SJCRH30 (cell line): ENCODE results near the gene SRSF2. TPM values are rescaled to one million over a fixed set of nuclear protein-coding genes. Genes with fewer than 3 reads are reported as not detected.
A peak's percentile ranks its signal among the peaks of the same experiment; 100 is the strongest.

ENCODE experiments used
- DNase-seq, 2 experiments: peaks; one replicate each; pipeline ENCODE4 v3.0.0-alpha.2; 2015 to 2020
- H3K27ac ChIP-seq: fragments of 250-450 bp; sonication (Bioruptor Pico); 2 replicates; pipeline ENCODE4 v1.5.1; 2020; ENCODE audit warnings: mild to moderate bottlenecking, moderate library complexity
- H3K27me3 ChIP-seq: fragments of 250-450 bp; sonication (Bioruptor Pico); 2 replicates; pipeline ENCODE4 v1.5.1; 2020; ENCODE audit warnings: mild to moderate bottlenecking, moderate library complexity
- H3K36me3 ChIP-seq: fragments of 250-450 bp; sonication (Bioruptor Pico); 2 replicates; pipeline ENCODE4 v1.5.1; 2020; ENCODE audit warnings: mild to moderate bottlenecking, moderate library complexity
- H3K4me1 ChIP-seq: fragments of 250-450 bp; sonication (Bioruptor Pico); 2 replicates; pipeline ENCODE4 v1.5.1; 2020; ENCODE audit warnings: mild to moderate bottlenecking, moderate library complexity
- H3K4me3 ChIP-seq: fragments of 250-450 bp; sonication (Bioruptor Pico); 2 replicates; pipeline ENCODE4 v1.5.1; 2020; ENCODE audit warnings: mild to moderate bottlenecking, moderate library complexity
- H3K9me3 ChIP-seq: fragments of 250-450 bp; sonication (Bioruptor Pico); replicated peaks from 2 replicates; pipeline ENCODE4 v1.5.1; 2020; ENCODE audit warnings: mild to moderate bottlenecking, moderate library complexity
- total RNA-seq: library from RNA; depleted of rRNA; stranded (reverse); fragments of >200 nt; shearing (Covaris generic); gene quantifications from 2 replicates; pipeline ENCODE4 v1.2.3, GENCODE V29; 2014; rRNA removed

SRSF2 gene, protein sequence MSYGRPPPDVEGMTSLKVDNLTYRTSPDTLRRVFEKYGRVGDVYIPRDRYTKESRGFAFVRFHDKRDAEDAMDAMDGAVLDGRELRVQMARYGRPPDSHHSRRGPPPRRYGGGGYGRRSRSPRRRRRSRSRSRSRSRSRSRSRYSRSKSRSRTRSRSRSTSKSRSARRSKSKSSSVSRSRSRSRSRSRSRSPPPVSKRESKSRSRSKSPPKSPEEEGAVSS
- 516 and 599 TPM in 2 replicates for total RNA-seq

DNA sequence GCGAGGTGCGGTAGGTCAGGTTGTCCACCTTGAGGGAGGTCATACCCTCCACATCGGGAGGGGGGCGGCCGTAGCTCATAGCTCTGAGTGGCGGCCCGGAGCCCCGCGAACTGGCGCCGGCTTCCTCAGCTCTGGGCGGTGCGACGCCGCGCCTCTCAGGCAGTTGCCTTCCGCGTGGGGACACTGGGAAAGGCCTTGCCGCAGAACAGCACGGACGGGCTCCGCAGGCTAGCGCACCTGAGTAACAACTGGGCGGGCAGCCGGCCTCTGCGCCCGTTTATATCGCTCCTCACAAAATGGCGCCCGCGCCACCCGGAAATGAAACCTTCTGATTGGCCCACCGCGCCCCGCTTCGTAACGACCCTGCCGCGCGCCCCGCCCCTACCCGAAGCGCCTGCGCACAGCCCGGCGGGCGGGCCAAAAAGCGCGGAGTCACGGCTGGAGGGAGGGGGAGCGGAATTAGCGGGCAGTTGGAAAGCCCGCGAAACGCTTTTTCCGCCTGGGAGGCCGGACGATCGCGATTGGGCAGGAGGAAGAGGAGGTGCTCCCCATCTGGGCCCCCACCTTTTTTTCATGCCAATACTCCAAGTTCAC, at the start of gene SRSF2:
Gene SRSF2, minus strand, starts transcription at position 250 of the 594 bp plus-strand sequence. Its CDS starts 171 bp downstream, at position 79.
- Histone ChIP-seq H3K4me3 (peak within 1 kb of the TSS; percentile 98), H3K9me3 (no peaks in the 10 kb centered on the region), H3K27me3 (no peaks in the 10 kb centered on the region), H3K4me1 (peaks cover 17% of the 10 kb centered on the region), H3K36me3 (peaks cover 46% of the 10 kb centered on the region), H3K27ac (peak within 1 kb of the TSS; percentile 100)
- peak; percentile 100 for DNase-seq

DNA sequence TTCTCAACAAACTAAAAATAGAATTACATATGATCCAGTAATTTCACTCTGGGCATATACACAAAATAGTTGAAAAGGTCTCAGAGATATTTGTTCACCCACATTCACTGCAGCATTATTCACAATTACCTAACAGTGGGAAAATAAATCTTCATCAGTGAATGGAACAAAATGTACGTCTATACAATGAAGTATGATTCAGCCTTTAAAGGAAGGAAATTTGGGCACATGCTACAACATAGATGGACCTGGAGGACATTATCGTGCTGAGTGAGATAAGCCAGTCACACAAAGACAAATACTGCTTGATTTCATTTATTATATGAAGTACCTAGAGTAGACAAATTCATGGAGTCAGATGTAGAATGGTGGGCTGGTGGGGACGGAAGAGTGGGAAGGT, 47.8 kb upstream of the SRSF2 start:
- no peak overlapping the region for H3K27ac ChIP-seq
- H3K27me3 ChIP-seq, result no peaks in the 10 kb centered on the region
- H3K4me1 ChIP-seq, result no peaks in the 10 kb centered on the region
- no peak for DNase-seq
- peaks cover 3% of the 10 kb centered on the region for H3K36me3 ChIP-seq
- no peaks in the 10 kb centered on the region for H3K9me3 ChIP-seq
- no peak overlapping the region for H3K4me3 ChIP-seq

DNA sequence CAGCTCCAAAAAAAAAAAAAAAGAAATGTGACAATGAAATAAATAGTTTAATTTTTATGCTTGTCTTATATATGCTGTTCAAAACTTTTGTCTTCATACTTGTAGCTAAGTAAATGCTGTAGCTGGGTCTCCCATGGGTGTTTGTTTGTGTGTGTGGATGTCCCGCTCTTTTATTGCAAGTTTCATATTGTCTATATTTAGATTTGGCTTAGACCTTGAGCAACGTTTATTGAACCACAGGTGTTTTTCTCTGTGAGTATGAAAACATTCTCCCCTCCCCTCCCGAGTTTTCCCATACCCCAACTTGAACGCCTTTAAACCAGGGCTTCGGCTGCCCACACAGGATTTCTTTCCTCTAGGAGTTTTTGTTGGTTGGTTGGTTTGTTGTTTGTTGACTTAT, 46.0 kb upstream of the SRSF2 start:
- no peaks in the 10 kb centered on the region for H3K4me1 ChIP-seq
- peaks cover 14% of the 10 kb centered on the region for H3K36me3 ChIP-seq
- H3K9me3 ChIP-seq, result no peaks in the 10 kb centered on the region
- no peaks in the 10 kb centered on the region for H3K27me3 ChIP-seq
- no peak overlapping the region for H3K27ac ChIP-seq
- DNase-seq, result no peak
- H3K4me3 ChIP-seq, result no peak overlapping the region

DNA sequence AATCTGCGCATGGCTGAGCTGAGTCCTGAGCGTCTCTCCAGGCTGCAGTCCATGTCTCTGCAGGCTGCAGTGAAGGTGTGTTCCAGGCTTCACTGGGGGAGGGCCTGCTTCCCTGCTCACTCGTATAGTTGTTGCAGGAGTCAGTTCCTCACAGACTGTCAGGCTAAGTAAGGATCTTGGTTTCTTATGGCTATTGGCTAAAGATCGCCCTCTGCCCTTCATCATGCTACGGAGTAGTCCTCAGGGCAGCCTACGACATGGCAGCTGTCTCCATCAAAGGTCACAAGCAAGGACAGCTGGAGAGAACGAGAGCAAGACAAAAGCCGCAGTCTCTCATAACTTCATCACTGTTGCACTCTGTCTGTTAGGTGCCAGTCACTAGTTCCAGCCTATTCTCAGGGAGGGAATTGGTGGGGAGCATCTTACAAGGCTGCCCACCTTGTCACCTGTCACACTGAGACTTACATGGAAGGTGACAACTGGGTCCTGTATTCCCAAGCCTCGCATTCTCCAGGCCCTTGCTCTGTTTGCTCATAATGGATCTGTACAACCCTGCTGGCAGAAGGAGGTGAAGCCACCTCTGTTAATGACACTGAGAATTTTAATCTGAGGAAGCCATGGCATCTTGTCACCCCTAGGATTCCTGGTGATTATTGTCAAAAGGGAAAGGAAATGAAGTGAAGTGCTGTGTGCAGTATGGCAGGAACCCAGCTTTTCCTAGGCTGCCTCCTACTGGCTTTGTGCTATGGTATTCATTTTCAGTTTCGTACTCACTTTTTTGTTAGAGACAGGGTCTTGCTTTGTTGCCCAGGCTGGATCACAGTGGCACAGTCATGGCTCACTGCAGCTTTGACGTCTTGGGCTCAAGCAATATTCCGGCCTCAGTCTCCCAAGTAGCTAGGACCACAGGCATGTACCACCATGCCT, 44.2 kb upstream of the SRSF2 start:
- DNase-seq, result peak; percentile 37 to 52
- Histone ChIP-seq H3K36me3 (peaks cover 20% of the 10 kb centered on the region), H3K27me3 (no peaks in the 10 kb centered on the region), H3K9me3 (no peaks in the 10 kb centered on the region), H3K4me1 (peaks cover 3% of the 10 kb centered on the region; the same call in 1 of the 2 replicates), H3K27ac (no peak overlapping the region), H3K4me3 (no peak overlapping the region)

DNA sequence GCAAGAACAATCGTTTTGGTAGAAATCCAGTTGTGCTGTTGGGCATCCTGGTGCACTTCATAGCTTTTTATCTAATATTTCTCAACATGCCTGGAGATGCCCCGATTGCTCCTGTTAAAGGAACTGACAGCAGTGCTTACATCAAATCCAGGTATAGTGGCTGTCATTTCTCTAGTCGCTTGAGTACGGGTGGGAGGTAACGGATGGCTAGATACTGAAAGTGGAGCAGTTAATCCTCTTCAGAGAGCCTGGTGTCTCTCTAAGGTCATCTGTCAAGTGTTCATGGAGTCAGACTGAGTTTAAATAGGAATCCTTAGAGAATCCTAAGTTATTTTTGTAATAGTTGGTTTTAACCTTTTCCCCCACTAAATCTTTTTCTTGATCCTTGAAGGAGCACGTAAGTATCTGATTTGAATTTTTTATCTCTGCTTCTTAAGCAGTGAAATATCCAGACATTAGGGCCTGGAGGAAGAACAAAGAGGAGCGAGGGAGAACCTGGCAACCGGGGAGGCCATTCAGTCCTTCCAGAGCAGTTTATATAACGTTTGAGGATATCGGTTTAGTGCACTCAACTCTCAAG, 38.0 kb upstream of the SRSF2 start:
- Histone ChIP-seq H3K9me3 (no peaks in the 10 kb centered on the region), H3K27me3 (no peaks in the 10 kb centered on the region), H3K4me1 (peaks cover 7% of the 10 kb centered on the region), H3K36me3 (peaks cover 26% of the 10 kb centered on the region), H3K27ac (no peak overlapping the region), H3K4me3 (no peak overlapping the region)
- no peak for DNase-seq

DNA sequence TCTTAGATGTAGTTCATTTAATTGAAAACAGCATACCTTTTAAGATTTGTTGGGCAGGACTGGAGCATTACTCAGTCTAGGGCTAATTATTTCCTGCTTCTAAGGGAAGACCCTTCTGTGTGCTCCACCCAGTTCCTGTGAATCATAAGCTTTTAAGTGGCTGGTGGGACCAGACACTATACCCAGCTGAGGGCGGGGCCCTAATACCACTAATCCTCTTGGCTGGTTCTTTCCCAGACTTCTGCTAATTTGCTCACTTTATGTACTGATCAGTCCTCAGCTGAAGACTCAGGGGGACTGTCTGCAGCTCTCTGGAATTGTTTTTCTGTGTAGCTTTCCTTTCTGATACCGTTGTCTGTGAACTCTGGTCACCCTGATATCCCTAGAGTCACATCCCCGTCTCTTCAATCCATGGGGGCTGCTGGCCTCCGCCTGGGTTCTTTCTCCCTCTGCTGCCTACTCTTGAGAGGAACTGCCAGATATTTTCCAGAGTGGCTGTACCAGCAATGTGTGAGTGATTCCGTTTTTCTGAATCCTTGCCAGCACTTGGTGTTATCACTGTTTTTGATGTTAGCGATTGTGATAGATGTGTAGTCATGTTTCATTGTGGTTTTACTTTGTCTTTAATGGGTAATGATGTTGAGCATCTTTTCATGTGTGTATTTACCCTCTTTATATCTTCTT, 35.9 kb upstream of the SRSF2 start:
- Histone ChIP-seq H3K36me3 (peaks cover 23% of the 10 kb centered on the region), H3K4me1 (peaks cover 7% of the 10 kb centered on the region), H3K4me3 (peak overlapping the region; percentile 13; the same call in 1 of the 2 replicates), H3K9me3 (no peaks in the 10 kb centered on the region), H3K27me3 (no peaks in the 10 kb centered on the region), H3K27ac (peak overlapping the region; percentile 35)
- DNase-seq, result peak; percentile 77 to 86

DNA sequence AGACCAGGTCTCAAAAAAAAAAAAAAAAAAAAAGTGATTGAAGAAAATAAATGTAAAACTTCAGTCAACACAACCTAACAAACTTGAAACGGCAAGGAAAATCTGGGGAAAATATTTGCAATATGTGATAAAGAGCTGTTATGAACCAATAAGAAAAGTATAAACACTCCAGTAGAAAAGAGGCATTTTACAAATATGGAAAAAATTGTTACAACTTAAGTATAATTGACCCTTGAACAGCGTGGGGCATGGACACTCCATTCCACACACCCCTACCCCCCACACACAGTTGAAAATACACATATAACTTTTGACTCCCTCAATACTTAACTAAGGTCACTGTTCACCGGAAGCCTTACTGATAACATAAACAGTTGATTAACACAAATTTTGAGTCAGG, 21.4 kb upstream of the SRSF2 start:
- no peaks in the 10 kb centered on the region for H3K27me3 ChIP-seq
- H3K9me3 ChIP-seq, result 0 out of 2 replicates have a peak, but pooled peaks cover 3% of the 10 kb centered on the region
- no peak for DNase-seq
- H3K4me3 ChIP-seq, result no peak overlapping the region
- no peaks in the 10 kb centered on the region for H3K4me1 ChIP-seq
- H3K36me3 ChIP-seq, result peaks cover 28% of the 10 kb centered on the region
- H3K27ac ChIP-seq, result no peak overlapping the region

DNA sequence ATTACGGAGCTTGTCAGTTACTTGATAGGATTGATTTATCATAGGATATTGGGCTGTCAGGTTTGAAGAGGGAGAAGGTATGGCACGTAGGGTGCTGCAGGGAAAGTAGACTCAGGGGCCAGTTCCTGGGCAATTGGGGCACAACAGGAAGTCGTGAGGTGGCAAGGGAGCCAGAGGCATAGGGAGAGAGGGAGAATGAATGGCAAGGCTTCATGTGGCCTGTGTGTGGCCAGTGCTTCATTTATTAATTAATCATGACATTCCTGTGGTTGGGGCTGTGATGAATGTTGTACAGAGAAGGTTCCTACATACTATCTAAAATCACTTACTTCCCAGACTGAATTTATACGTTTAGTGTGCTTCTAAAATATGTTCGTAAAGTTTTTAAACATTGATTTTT, 20.1 kb upstream of the SRSF2 start:
- DNase-seq, result no peak
- peaks cover 28% of the 10 kb centered on the region for H3K36me3 ChIP-seq
- no peaks in the 10 kb centered on the region for H3K27me3 ChIP-seq
- H3K4me3 ChIP-seq, result no peak overlapping the region
- H3K9me3 ChIP-seq, result 0 out of 2 replicates have a peak, but pooled peaks cover 3% of the 10 kb centered on the region
- H3K4me1 ChIP-seq, result no peaks in the 10 kb centered on the region
- no peak overlapping the region for H3K27ac ChIP-seq

DNA sequence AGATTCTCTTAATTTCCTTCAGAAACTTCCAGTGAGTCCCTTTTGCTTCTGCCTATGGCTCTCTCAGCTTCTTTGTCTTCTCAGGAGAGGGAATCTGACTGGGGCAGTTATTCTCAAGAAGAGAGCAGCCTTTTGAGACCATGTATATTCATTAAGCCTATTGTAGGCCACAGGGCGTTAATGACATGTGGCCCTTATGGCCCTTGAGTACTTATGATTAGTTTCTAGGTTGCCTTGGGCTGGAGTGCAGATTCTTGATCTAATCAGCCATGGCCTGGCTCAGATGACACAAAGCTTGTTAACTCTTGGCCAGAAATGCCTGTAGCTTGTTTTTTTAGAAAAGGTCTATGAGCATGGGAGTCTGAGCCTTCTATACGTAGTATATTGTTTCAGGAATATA, 18.2 kb upstream of the SRSF2 start:
- Histone ChIP-seq H3K36me3 (peaks cover 30% of the 10 kb centered on the region), H3K4me3 (no peak overlapping the region), H3K4me1 (no peaks in the 10 kb centered on the region), H3K27ac (no peak overlapping the region), H3K9me3 (0 out of 2 replicates have a peak, but pooled peaks cover 3% of the 10 kb centered on the region), H3K27me3 (no peaks in the 10 kb centered on the region)
- DNase-seq, result no peak

DNA sequence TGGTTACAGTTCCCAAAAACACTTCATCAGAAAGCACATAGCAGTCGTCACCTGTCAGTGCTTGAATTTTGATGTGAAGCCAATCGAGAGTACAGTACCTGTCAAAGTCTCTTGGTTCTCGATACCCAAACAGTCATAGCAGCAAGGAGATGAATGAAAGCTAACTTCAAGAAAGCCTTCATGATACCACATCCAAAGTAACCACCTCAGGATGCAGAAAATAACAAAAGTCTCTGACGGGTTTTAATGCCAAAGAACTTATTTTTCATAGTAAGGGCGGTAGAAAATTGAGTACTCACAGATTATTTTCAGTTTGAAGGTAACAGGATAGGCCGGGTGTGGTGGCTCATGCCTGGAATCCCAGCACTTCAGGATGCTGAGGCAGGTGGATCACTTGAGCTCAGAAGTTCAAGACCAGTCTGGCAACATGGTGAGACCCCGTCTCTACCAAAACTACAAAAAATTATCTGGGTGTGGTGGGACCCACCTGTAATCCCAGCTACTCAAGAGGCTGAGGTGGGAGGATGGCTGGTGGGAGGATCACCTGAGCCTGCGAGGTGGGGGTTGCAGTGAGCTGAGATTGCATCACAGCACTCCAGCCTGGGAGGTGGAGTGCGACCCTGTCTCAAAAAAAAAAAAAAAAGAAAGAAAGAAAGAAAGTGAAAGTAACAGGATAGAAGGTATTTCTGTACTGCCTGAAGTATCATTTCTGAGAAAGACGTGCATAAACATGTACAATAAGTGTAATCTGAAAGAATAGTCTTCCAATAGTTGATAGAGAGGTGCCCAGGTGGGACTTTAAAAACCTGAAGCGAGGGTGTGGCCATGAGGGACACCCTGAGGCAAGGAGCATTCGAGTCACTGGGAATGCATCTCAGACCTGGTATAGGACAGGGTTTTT, 16.2 kb upstream of the SRSF2 start:
- Histone ChIP-seq H3K4me1 (no peaks in the 10 kb centered on the region), H3K4me3 (no peak overlapping the region), H3K9me3 (no peaks in the 10 kb centered on the region), H3K27ac (no peak overlapping the region), H3K27me3 (no peaks in the 10 kb centered on the region), H3K36me3 (peaks cover 31% of the 10 kb centered on the region)
- no peak for DNase-seq

DNA sequence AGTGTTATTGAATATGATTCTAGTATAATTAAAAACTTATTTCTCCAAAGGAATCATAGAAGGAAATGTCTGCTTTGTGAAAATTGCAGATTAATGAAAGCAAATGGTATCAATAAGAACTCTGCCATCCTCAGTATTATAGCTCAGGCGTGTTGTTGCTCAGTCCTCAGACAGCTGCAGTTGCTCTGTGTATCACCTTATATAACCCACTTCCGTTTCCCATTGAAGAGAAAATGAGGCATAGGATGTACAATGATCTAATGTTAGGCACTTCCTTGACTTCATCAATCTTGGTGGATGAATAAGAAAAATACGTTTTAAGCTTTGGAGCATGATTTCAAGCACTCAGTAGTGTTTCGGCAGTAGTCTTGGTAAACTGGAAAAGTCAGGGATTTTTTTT, 14.9 kb upstream of the SRSF2 start:
- no peak for DNase-seq
- Histone ChIP-seq H3K27me3 (no peaks in the 10 kb centered on the region), H3K36me3 (peaks cover 25% of the 10 kb centered on the region), H3K4me3 (no peak overlapping the region), H3K27ac (no peak overlapping the region), H3K4me1 (no peaks in the 10 kb centered on the region), H3K9me3 (no peaks in the 10 kb centered on the region)

DNA sequence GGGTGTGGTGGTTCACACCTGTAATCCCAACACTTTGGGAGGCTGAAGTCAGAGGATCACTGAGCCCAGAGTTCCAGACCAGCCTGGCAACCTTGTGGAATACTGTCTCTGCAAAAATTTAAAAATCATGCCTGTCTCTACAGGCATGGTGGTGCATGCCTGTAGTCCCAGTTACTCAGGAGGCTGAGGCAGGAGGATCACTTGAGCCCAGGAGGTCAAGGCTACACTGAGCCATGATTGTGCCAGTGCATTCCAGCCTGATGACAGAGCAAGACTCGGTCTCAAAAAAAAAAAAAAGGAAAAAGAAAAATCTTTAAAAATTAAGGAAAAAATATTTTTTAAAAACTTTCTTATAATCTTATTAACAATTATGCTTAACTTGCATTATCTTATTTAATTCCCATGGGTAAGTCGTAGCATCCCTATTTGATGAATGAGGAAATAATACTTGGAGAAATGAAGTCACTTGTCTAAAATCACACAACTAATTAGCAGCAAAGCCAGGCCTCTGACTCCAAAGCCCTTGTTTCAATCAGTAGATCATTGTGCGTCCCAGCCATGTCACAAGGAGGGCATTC, 14.4 kb upstream of the SRSF2 start:
- Histone ChIP-seq H3K27me3 (no peaks in the 10 kb centered on the region), H3K4me3 (no peak overlapping the region), H3K4me1 (no peaks in the 10 kb centered on the region), H3K36me3 (peaks cover 26% of the 10 kb centered on the region), H3K9me3 (no peaks in the 10 kb centered on the region), H3K27ac (no peak overlapping the region)
- DNase-seq, result no peak

DNA sequence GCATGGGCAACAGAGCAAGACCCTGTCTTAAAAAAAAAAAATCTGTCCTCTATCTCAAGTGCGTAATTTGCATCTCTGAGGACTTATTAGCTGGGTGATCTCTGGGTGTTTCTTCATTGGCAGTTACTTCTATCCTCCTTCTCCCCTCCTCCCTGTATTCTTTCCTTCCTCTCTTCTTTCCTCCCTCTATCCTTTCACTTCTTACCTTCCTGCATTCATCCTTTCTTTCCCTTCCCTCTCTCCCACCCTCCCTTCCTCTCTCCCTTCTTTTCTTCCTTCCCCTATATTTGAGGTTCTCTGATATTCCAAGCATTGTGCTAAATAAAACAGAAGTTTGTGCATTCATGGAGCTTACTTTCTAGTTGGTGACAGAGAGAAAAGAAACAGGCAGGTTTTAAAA, 11.5 kb upstream of the SRSF2 start:
- no peak for DNase-seq
- peaks cover 36% of the 10 kb centered on the region for H3K36me3 ChIP-seq

More for the DNA sequence above, 11.5 kb upstream of the SRSF2 start:
- H3K27ac ChIP-seq, result no peak overlapping the region
- no peaks in the 10 kb centered on the region for H3K9me3 ChIP-seq
- no peaks in the 10 kb centered on the region for H3K4me1 ChIP-seq
- H3K27me3 ChIP-seq, result no peaks in the 10 kb centered on the region
- no peak overlapping the region for H3K4me3 ChIP-seq
